OCI-LY7 (cell line): ENCODE measurements around the gene VASP. TPM values are rescaled to one million over a fixed set of nuclear protein-coding genes. Genes with fewer than 3 reads are reported as not detected.

ENCODE experiments used
- BruUV-seq: library from RNA; stranded (reverse); fragments of 400-500 nt; replicated peaks from 2 replicates; lab custom pipeline; 2021; lab: Mats Ljungman, UMichigan
- CTCF ChIA-PET: fragments of 300-600 bp; sonication (Branson Sonifier 250); formaldehyde crosslinking; loops from one replicate; lab custom pipeline; 2022; ENCODE audit warnings: antibody characterized with exemption; ENCODE audit not compliant: unreplicated experiment; lab: Charles Lee
- POLR2A ChIA-PET: fragments of 300-600 bp; sonication (Branson Sonifier 250); formaldehyde crosslinking; loops from one replicate; lab custom pipeline; 2022; ENCODE audit warnings: antibody characterized with exemption; lab: Charles Lee
- DNase-seq: peaks from one replicate; pipeline ENCODE4 v3.0.0-alpha.2; 2015; ENCODE audit warnings: low spot score
- H2AFZ ChIP-seq: fragments of 200-600 bp; sonication (generic), shearing (Covaris generic); 2 replicates; pipeline ENCODE4 v1.6.1; 2014; ENCODE audit warnings: mild to moderate bottlenecking, antibody characterized with exemption, low read length, moderate library complexity
- H3K27ac ChIP-seq: fragments of 200-600 bp; sonication (generic); 2 replicates; pipeline ENCODE4 v1.5.1; 2014; ENCODE audit warnings: mixed run types, low read depth, mild to moderate bottlenecking, moderate library complexity, low read length, inconsistent platforms; ENCODE audit not compliant: poor library complexity, severe bottlenecking
- H3K36me3 ChIP-seq: fragments of 200-600 bp; sonication (generic); 2 replicates; pipeline ENCODE4 v1.6.1; 2014; ENCODE audit warnings: mild to moderate bottlenecking, antibody characterized with exemption, low read length, moderate library complexity, mixed read lengths; ENCODE audit not compliant: insufficient read depth
- H3K4me1 ChIP-seq: fragments of 200-600 bp; sonication (generic); 2 replicates; pipeline ENCODE4 v1.5.1; 2014; ENCODE audit warnings: mild to moderate bottlenecking, low read length; ENCODE audit not compliant: insufficient read depth, poor library complexity, severe bottlenecking
- H3K4me2 ChIP-seq: fragments of 200-600 bp; sonication (generic); 2 replicates; pipeline ENCODE4 v1.6.1; 2014; ENCODE audit warnings: mild to moderate bottlenecking, low read length
- H3K4me3 ChIP-seq: fragments of 200-600 bp; sonication (generic); 2 replicates; pipeline ENCODE4 v1.5.1; 2014; ENCODE audit warnings: mild to moderate bottlenecking, low read depth, low read length; ENCODE audit not compliant: poor library complexity, severe bottlenecking
- H3K79me2 ChIP-seq: fragments of 200-600 bp; sonication (generic); 2 replicates; pipeline ENCODE4 v1.6.1; 2016; ENCODE audit warnings: low read depth, mild to moderate bottlenecking, low read length, moderate library complexity, mixed read lengths; ENCODE audit not compliant: insufficient read depth
- H3K9me2 ChIP-seq: fragments of 200-600 bp; sonication (generic); 2 replicates; pipeline ENCODE4 v1.6.1; 2016; ENCODE audit warnings: mild to moderate bottlenecking, low read length, mixed read lengths; ENCODE audit not compliant: insufficient read depth
- H3K9me3 ChIP-seq: fragments of 200-600 bp; sonication (generic); 2 replicates; pipeline ENCODE4 v1.6.1; 2014; ENCODE audit warnings: mild to moderate bottlenecking, mixed run types, low read length, mixed read lengths
- H4K20me1 ChIP-seq: fragments of 200-600 bp; sonication (generic); 2 replicates; pipeline ENCODE4 v1.6.1; 2014; ENCODE audit warnings: mild to moderate bottlenecking, antibody characterized with exemption, low read length, moderate library complexity, mixed read lengths; ENCODE audit not compliant: insufficient read depth
- CTCF ChIP-seq: fragments of 200-600 bp; sonication (generic); conservative IDR thresholded peaks from 2 replicates; pipeline ENCODE4 v1.5.1; 2014; ENCODE audit warnings: mild to moderate bottlenecking, antibody characterized with exemption, low read length, moderate library complexity, mixed read lengths
- EZH2phosphoT487 ChIP-seq: fragments of 200-600 bp; sonication (generic); IDR thresholded peaks from 2 replicates; pipeline ENCODE4 v1.6.1; 2018; ENCODE audit warnings: low read depth, borderline replicate concordance, mild to moderate bottlenecking, mixed run types, antibody characterized with exemption, low read length, moderate library complexity, mixed read lengths
- intact Hi-C: fragments of 100-400 bp; cut with micrococcal nuclease; formaldehyde crosslinking; loops from one replicate; pipeline ENCODE4 v1.10.0; 2022; ENCODE audit not compliant: unreplicated experiment
- total RNA-seq, 2 experiments: library from RNA; depleted of rRNA in 1 of 2; stranded (reverse); fragments of >200 nt in 1 of 2; shearing (Covaris generic) in 1 of 2; gene quantifications; 2 replicates each; pipeline ENCODE4 v1.2.3, GENCODE V29; 2014 to 2022

Gene VASP
- total RNA-seq, 2 experiments from 2014 or later = 39.6 to 62.8 TPM

GRCh38 chr19:45506246-45506988 is 862 bp upstream of the VASP start:
- TSS peak; percentile 69 for BruUV-seq
- POLR2A ChIA-PET = no interaction called here

GRCh38 chr19:45507872-45508416 is 665 bp downstream of the VASP start:
- CTCF ChIA-PET = no interaction called here
- peaks cover 18% of the 10 kb centered on the region for H3K79me2 ChIP-seq
- TSS peak; percentile 41 for BruUV-seq
- H3K9me2 ChIP-seq = no peaks in the 10 kb centered on the region
- peaks cover 2% of the 10 kb centered on the region; the same call in 1 of the 2 replicates for H4K20me1 ChIP-seq
- POLR2A ChIA-PET = interaction anchor here (0.7 kb wide), 1 partner anchor 54 kb away, joined by 3 read pairs; no protein-coding TSS in a partner anchor
- H2AFZ ChIP-seq = no peak overlapping the region
- peak overlapping the region; percentile 85 for H3K27ac ChIP-seq
- DNase-seq = peak; percentile 20
- peaks cover 25% of the 10 kb centered on the region for H3K4me1 ChIP-seq
- H3K4me3 ChIP-seq = peak overlapping the region; percentile 92
- peak overlapping the region; percentile 99 for H3K4me2 ChIP-seq
- no peaks in the 10 kb centered on the region for H3K36me3 ChIP-seq
- intact Hi-C loops = loop anchor here (5.0 kb wide), 2 partner anchors 49 to 134 kb away; no protein-coding TSS in a partner anchor
- TF ChIP-seq CTCF (no peak), EZH2phosphoT487 (no peak)
- no peaks in the 10 kb centered on the region for H3K9me3 ChIP-seq

More at GRCh38 chr19:45506246-45506988, 862 bp upstream of the VASP start:
- Histone ChIP-seq H3K9me3 (no peaks in the 10 kb centered on the region), H3K36me3 (no peaks in the 10 kb centered on the region), H3K4me1 (peaks cover 31% of the 10 kb centered on the region), H2AFZ (peak overlapping the region; percentile 88), H3K79me2 (peaks cover 18% of the 10 kb centered on the region), H4K20me1 (no peaks in the 10 kb centered on the region), H3K27ac (peak overlapping the region; percentile 85), H3K9me2 (no peaks in the 10 kb centered on the region), H3K4me3 (peak overlapping the region; percentile 92), H3K4me2 (peak overlapping the region; percentile 99)
- peak; percentile 85 for TF ChIP-seq CTCF
- TF ChIP-seq EZH2phosphoT487 = no peak
- peak; percentile 97 for DNase-seq
- CTCF ChIA-PET = interaction anchor here (0.6 kb wide), 1 partner anchor 52 kb away, joined by 3 read pairs; no protein-coding TSS in a partner anchor
- intact Hi-C loops = loop anchor here (5.0 kb wide), 2 partner anchors 51 to 136 kb away; no protein-coding TSS in a partner anchor
